ENCODE measurements around the gene C22orf15.
A peak's percentile ranks its signal among the peaks of the same experiment; 100 is the strongest.

The C22orf15 gene

GRCh38 chr22:23762842-23763578 lies at the start of gene C22orf15:
Gene C22orf15 (plus strand): TSS chr22:23762990. CDS start chr22:23763307, 317 bp downstream.
- H3K4me1 ChIP-seq (ENCODE audit: control insufficient read depth, insufficient read depth, low read length) = peaks cover 21% of the 10 kb centered on the region
- peaks cover 12% of the 10 kb centered on the region for H3K36me3 ChIP-seq (ENCODE audit: control insufficient read depth, insufficient read depth, low read length)
- peak within 1 kb of the TSS; percentile 42 for H3K27ac ChIP-seq (ENCODE audit: low read depth, low read length)
- no peak within 1 kb of the TSS for H3K4me3 ChIP-seq (ENCODE audit: low read depth, low read length)
- no peaks in the 10 kb centered on the region for H3K9me3 ChIP-seq (ENCODE audit: control insufficient read depth, insufficient read depth, low read length)
- no peak within 1 kb of the TSS for H3K9ac ChIP-seq (ENCODE audit: low read depth, low read length)
- no peaks in the 10 kb centered on the region for H3K27me3 ChIP-seq (ENCODE audit: control insufficient read depth, insufficient read depth, low read length)

- peaks cover 60% of the 10 kb centered on the region for H3K36me3 ChIP-seq (ENCODE audit: control insufficient read depth, insufficient read depth, low read length)
Observed at GRCh38 chr22:23713696-23714595, 48.8 kb upstream of the C22orf15 start.

GRCh38 chr22:23714596-23715578 lies 47.9 kb upstream of the C22orf15 start:
- Histone ChIP-seq H3K4me1 (ENCODE audit: control insufficient read depth, insufficient read depth, low read length) (0 out of 2 replicates have a peak, but pooled peaks cover 3% of the 10 kb centered on the region), H3K36me3 (ENCODE audit: control insufficient read depth, insufficient read depth, low read length) (peaks cover 51% of the 10 kb centered on the region), H3K4me3 (ENCODE audit: low read depth, low read length) (no peak overlapping the region), H3K9me3 (ENCODE audit: control insufficient read depth, insufficient read depth, low read length) (no peaks in the 10 kb centered on the region), H3K9ac (ENCODE audit: low read depth, low read length) (no peak overlapping the region), H3K27ac (ENCODE audit: low read depth, low read length) (no peak overlapping the region), H3K27me3 (ENCODE audit: control insufficient read depth, insufficient read depth, low read length) (no peaks in the 10 kb centered on the region)

More at GRCh38 chr22:23713696-23714595, 48.8 kb upstream of the C22orf15 start:
- Histone ChIP-seq H3K9ac (ENCODE audit: low read depth, low read length) (no peak overlapping the region), H3K4me3 (ENCODE audit: low read depth, low read length) (no peak overlapping the region), H3K27ac (ENCODE audit: low read depth, low read length) (no peak overlapping the region), H3K9me3 (ENCODE audit: control insufficient read depth, insufficient read depth, low read length) (no peaks in the 10 kb centered on the region), H3K4me1 (ENCODE audit: control insufficient read depth, insufficient read depth, low read length) (0 out of 2 replicates have a peak, but pooled peaks cover 3% of the 10 kb centered on the region), H3K27me3 (ENCODE audit: control insufficient read depth, insufficient read depth, low read length) (no peaks in the 10 kb centered on the region)

GRCh38 chr22:23715806-23716375 lies 46.9 kb upstream of the C22orf15 start:
- Histone ChIP-seq H3K27ac (ENCODE audit: low read depth, low read length) (no peak overlapping the region), H3K9me3 (ENCODE audit: control insufficient read depth, insufficient read depth, low read length) (no peaks in the 10 kb centered on the region), H3K4me3 (ENCODE audit: low read depth, low read length) (peak overlapping the region; percentile 88), H3K36me3 (ENCODE audit: control insufficient read depth, insufficient read depth, low read length) (peaks cover 41% of the 10 kb centered on the region), H3K27me3 (ENCODE audit: control insufficient read depth, insufficient read depth, low read length) (no peaks in the 10 kb centered on the region), H3K9ac (ENCODE audit: low read depth, low read length) (no peak overlapping the region), H3K4me1 (ENCODE audit: control insufficient read depth, insufficient read depth, low read length) (0 out of 2 replicates have a peak, but pooled peaks cover 3% of the 10 kb centered on the region)

- Histone ChIP-seq H3K27me3 (ENCODE audit: control insufficient read depth, insufficient read depth, low read length) (no peaks in the 10 kb centered on the region), H3K9me3 (ENCODE audit: control insufficient read depth, insufficient read depth, low read length) (no peaks in the 10 kb centered on the region), H3K9ac (ENCODE audit: low read depth, low read length) (peak overlapping the region; percentile 87), H3K36me3 (ENCODE audit: control insufficient read depth, insufficient read depth, low read length) (peaks cover 29% of the 10 kb centered on the region), H3K27ac (ENCODE audit: low read depth, low read length) (peak overlapping the region; percentile 78), H3K4me3 (ENCODE audit: low read depth, low read length) (peak overlapping the region; percentile 88), H3K4me1 (ENCODE audit: control insufficient read depth, insufficient read depth, low read length) (0 out of 2 replicates have a peak, but pooled peaks cover 3% of the 10 kb centered on the region)
Observed at GRCh38 chr22:23716811-23717801, 45.7 kb upstream of the C22orf15 start.

- 0 out of 2 replicates have a peak, but pooled peaks cover 3% of the 10 kb centered on the region for H3K4me1 ChIP-seq (ENCODE audit: control insufficient read depth, insufficient read depth, low read length)
- no peaks in the 10 kb centered on the region for H3K27me3 ChIP-seq (ENCODE audit: control insufficient read depth, insufficient read depth, low read length)
- no peaks in the 10 kb centered on the region for H3K9me3 ChIP-seq (ENCODE audit: control insufficient read depth, insufficient read depth, low read length)
- H3K36me3 ChIP-seq (ENCODE audit: control insufficient read depth, insufficient read depth, low read length) = peaks cover 15% of the 10 kb centered on the region
- H3K9ac ChIP-seq (ENCODE audit: low read depth, low read length) = no peak overlapping the region
- no peak overlapping the region for H3K4me3 ChIP-seq (ENCODE audit: low read depth, low read length)
- no peak overlapping the region for H3K27ac ChIP-seq (ENCODE audit: low read depth, low read length)
Observed at GRCh38 chr22:23718371-23719165, 44.2 kb upstream of the C22orf15 start.

- no peaks in the 10 kb centered on the region for H3K27me3 ChIP-seq (ENCODE audit: control insufficient read depth, insufficient read depth, low read length)
- H3K4me3 ChIP-seq (ENCODE audit: low read depth, low read length) = no peak overlapping the region
- H3K4me1 ChIP-seq (ENCODE audit: control insufficient read depth, insufficient read depth, low read length) = 0 out of 2 replicates have a peak, but pooled peaks cover 3% of the 10 kb centered on the region
- no peak overlapping the region for H3K27ac ChIP-seq (ENCODE audit: low read depth, low read length)
- no peak overlapping the region for H3K9ac ChIP-seq (ENCODE audit: low read depth, low read length)
- H3K9me3 ChIP-seq (ENCODE audit: control insufficient read depth, insufficient read depth, low read length) = no peaks in the 10 kb centered on the region
- no peaks in the 10 kb centered on the region for H3K36me3 ChIP-seq (ENCODE audit: control insufficient read depth, insufficient read depth, low read length)
Observed at GRCh38 chr22:23720855-23721254, 41.9 kb upstream of the C22orf15 start.

GRCh38 chr22:23722160-23722559 lies 40.6 kb upstream of the C22orf15 start:
- no peak overlapping the region for H3K9ac ChIP-seq (ENCODE audit: low read depth, low read length)
- H3K4me1 ChIP-seq (ENCODE audit: control insufficient read depth, insufficient read depth, low read length) = 0 out of 2 replicates have a peak, but pooled peaks cover 3% of the 10 kb centered on the region
- no peaks in the 10 kb centered on the region for H3K27me3 ChIP-seq (ENCODE audit: control insufficient read depth, insufficient read depth, low read length)
- H3K36me3 ChIP-seq (ENCODE audit: control insufficient read depth, insufficient read depth, low read length) = no peaks in the 10 kb centered on the region
- no peak overlapping the region for H3K4me3 ChIP-seq (ENCODE audit: low read depth, low read length)
- no peak overlapping the region for H3K27ac ChIP-seq (ENCODE audit: low read depth, low read length)
- no peaks in the 10 kb centered on the region for H3K9me3 ChIP-seq (ENCODE audit: control insufficient read depth, insufficient read depth, low read length)

- H3K9ac ChIP-seq (ENCODE audit: low read depth, low read length) = no peak overlapping the region
- no peaks in the 10 kb centered on the region for H3K27me3 ChIP-seq (ENCODE audit: control insufficient read depth, insufficient read depth, low read length)
- H3K9me3 ChIP-seq (ENCODE audit: control insufficient read depth, insufficient read depth, low read length) = no peaks in the 10 kb centered on the region
- no peaks in the 10 kb centered on the region for H3K36me3 ChIP-seq (ENCODE audit: control insufficient read depth, insufficient read depth, low read length)
- H3K4me1 ChIP-seq (ENCODE audit: control insufficient read depth, insufficient read depth, low read length) = no peaks in the 10 kb centered on the region
- H3K4me3 ChIP-seq (ENCODE audit: low read depth, low read length) = no peak overlapping the region
- no peak overlapping the region for H3K27ac ChIP-seq (ENCODE audit: low read depth, low read length)
Observed at GRCh38 chr22:23722724-23723123, 40.1 kb upstream of the C22orf15 start.
